Tibial nerve (tissue), 4 donors: ENCODE results near the gene DLX4. TPM values are rescaled to one million over a fixed set of nuclear protein-coding genes. Genes with fewer than 3 reads are reported as not detected.

Experiments used
- DNase-seq, 2 donors: peaks; one replicate each; pipeline ENCODE4 v3.0.0-alpha.2; 2019; ENCODE audit warnings: low spot score in 2 of 2
- H3K27ac ChIP-seq, 4 donors: fragments of 200-600 bp; sonication (generic) in 3 of 4; one replicate each; pipeline ENCODE4 v1.5.1; 2017 to 2019; ENCODE audit warnings: mild to moderate bottlenecking in 1 of 4
- H3K27me3 ChIP-seq, 2 donors: fragments of 200-600 bp; sonication (generic) in 1 of 2; one replicate each; pipeline versions ENCODE4 v1.5.1 to v1.6.0; 2017 to 2019
- H3K36me3 ChIP-seq, 3 donors: fragments of 200-600 bp; sonication (generic); one replicate each; pipeline ENCODE4 v1.5.1; 2018 to 2019
- H3K4me1 ChIP-seq, 4 donors: fragments of 200-600 bp; sonication (generic) in 3 of 4; one replicate each; pipeline ENCODE4 v1.5.1; 2017 to 2019
- H3K4me3 ChIP-seq, 4 donors: fragments of 200-600 bp; sonication (generic) in 3 of 4; one replicate each; pipeline ENCODE4 v1.5.1; 2017 to 2019; ENCODE audit warnings: mild to moderate bottlenecking in 1 of 4, moderate library complexity in 1 of 4
- H3K9me3 ChIP-seq, 4 donors: fragments of 200-600 bp; sonication (generic) in 3 of 4; one replicate each; pipeline ENCODE4 v1.5.1; 2017 to 2019
- CTCF ChIP-seq, 5 experiments: fragments of 200-600 bp in 3 of 5; fragments of 450-650 bp in 2 of 5; sonication (generic) in 3 of 5; IDR thresholded peaks; one replicate each; pipeline ENCODE4 v1.5.1; 2016 to 2019; ENCODE audit warnings: antibody characterized with exemption in 5 of 5, mild to moderate bottlenecking in 3 of 5, moderate library complexity in 2 of 5
- EP300 ChIP-seq, 2 donors: sonication (generic); formaldehyde crosslinking; IDR thresholded peaks; one replicate each; pipeline ENCODE4 v1.6.1; 2017; ENCODE audit warnings: antibody characterized with exemption in 2 of 2, mild to moderate bottlenecking in 1 of 2
- POLR2A ChIP-seq, 2 donors: fragments of 450-650 bp; IDR thresholded peaks; one replicate each; pipeline ENCODE4 v1.6.1; 2017; ENCODE audit warnings: antibody characterized with exemption in 2 of 2, mild to moderate bottlenecking in 2 of 2, moderate library complexity in 2 of 2
- WGBS, 2 donors: methylation state at CpG; one replicate each; pipeline ENCODE4 v1.1.5; 2018; 5-methylcytosine and 5-hydroxymethylcytosine counted together
- total RNA-seq, 4 donors: library from RNA; depleted of rRNA; stranded (reverse); fragments of >200 nt; gene quantifications; one replicate each; pipeline ENCODE4 v1.1.0, GENCODE V29; 2016

Gene DLX4
- total RNA-seq, 4 donors from 2014 or later, result not detected

DNA sequence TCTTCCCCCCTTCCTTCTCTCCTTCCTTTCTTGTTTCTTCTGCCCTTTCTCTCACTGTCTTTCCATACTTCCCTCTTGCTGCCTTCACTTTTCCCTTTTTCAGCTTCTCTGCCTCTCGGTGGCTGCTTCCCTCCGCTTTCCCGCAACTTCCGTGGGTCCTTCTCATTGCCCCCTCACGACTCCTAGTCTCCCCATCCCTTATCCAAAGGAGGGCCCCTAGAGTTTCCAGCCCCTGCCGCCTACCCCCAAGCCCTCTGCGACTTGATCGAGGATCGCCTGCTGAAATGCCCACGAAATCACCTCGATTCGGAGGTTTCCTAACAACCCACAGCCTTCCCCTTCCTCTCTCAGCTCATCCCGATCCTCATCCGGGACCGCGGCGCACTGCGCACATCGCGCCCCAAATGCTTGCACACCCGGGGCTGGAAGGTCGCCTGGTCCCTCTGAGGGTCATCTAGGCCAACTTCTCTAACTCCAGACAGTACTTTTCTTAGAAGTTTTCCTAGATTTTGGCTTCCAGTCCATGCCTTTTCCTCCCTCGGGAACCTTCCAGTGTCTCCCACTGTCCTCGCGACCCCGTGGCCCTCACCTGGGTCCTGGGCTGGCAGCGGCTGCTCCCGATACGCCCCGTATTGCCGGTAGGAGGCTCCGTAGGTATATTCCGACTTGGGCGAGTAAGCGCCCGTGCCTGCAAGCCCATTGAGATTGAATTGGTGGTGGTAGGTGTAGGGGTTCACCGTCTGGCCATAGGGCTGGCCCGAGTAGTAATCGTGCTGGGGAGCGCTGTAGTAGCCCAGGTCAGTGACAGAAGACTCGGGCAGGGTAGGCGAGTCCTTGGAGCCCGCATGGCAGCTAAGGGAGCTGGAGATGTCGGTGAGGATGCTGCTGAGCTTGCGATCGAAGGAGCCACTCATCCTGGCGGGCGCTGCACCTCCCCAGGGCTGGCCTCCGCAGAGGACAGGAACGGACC lies 25.4 kb downstream of the DLX4 start:
- 5 to 8% methylated on average over 41 to 49 of the region's 50 CpGs for WGBS, 2 donors
- Histone ChIP-seq H3K4me1 (peaks cover 0 to 47% (median 20%) of the 10 kb centered on the region in 4 donors), H3K4me3 (peak overlapping the region; percentile 18 to 48 (median 24)), H3K36me3 (no peaks in the 10 kb centered on the region), H3K27ac (no peak overlapping the region), H3K27me3 (peaks cover 0 to 96% of the 10 kb centered on the region in 2 donors), H3K9me3 (no peaks in the 10 kb centered on the region)
- no peak for DNase-seq
- TF ChIP-seq CTCF (IDR thresholded peaks at IDR 0.05), result no peak
- no peak for TF ChIP-seq EP300 (IDR thresholded peaks at IDR 0.05)
- TF ChIP-seq POLR2A (IDR thresholded peaks at IDR 0.05), result no peak

GRCh38 chr17:49995055-49995738 lies 26.2 kb downstream of the DLX4 start, which contains the start of gene DLX3:
TSS of gene DLX3 (minus strand) at chr17:49995224. CDS start at chr17:49994998, 226 bp downstream.
- Histone ChIP-seq H3K27me3 (peaks cover 0 to 96% of the 10 kb centered on the region in 2 donors), H3K4me1 (peaks cover 0 to 47% (median 20%) of the 10 kb centered on the region in 4 donors), H3K9me3 (no peaks in the 10 kb centered on the region), H3K4me3 (peak within 1 kb of the TSS in 3 of 4 donors; percentile 21 to 48 (median 28)), H3K27ac (no peak within 1 kb of the TSS), H3K36me3 (no peaks in the 10 kb centered on the region)
- WGBS, 2 donors, result 4 to 8% methylated on average over 13 to 29 of the region's 29 CpGs
- DNase-seq, result peak in 1 of 2 donors; percentile 20
- TF ChIP-seq CTCF (IDR thresholded peaks at IDR 0.05), result no peak
- no peak for TF ChIP-seq EP300 (IDR thresholded peaks at IDR 0.05)
- TF ChIP-seq POLR2A (IDR thresholded peaks at IDR 0.05), result no peak

DNA sequence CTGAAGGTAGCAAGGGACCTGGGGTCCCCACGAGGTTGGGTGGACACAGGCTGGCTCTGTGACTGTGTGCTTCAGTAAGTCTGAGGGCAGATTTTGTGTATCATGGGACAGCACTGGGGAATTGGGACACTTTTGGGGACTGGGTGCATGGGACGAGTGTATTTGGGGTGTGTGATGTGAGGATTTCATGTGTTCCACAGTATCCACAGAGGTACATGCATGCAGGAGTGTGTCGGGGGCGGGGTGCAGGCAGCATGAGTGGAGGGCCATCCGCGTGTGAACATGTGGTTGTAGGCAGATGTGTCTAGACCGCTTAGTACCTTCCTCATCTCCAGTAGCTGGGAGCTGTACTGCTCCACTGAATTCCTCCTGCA lies 27.1 kb downstream of the DLX4 start:
- no peak for DNase-seq
- no peaks in the 10 kb centered on the region for H3K9me3 ChIP-seq
- TF ChIP-seq EP300 (IDR thresholded peaks at IDR 0.05), result no peak
- TF ChIP-seq CTCF (IDR thresholded peaks at IDR 0.05), result no peak
- no peak overlapping the region for H3K27ac ChIP-seq
- H3K36me3 ChIP-seq, result no peaks in the 10 kb centered on the region
- H3K27me3 ChIP-seq, result peaks cover 0 to 96% of the 10 kb centered on the region in 2 donors
- H3K4me1 ChIP-seq, result peaks cover 0 to 47% (median 20%) of the 10 kb centered on the region in 4 donors
- no peak overlapping the region for H3K4me3 ChIP-seq
- 30 to 51% methylated on average over 7 of the region's 7 CpGs for WGBS, 2 donors

DNA sequence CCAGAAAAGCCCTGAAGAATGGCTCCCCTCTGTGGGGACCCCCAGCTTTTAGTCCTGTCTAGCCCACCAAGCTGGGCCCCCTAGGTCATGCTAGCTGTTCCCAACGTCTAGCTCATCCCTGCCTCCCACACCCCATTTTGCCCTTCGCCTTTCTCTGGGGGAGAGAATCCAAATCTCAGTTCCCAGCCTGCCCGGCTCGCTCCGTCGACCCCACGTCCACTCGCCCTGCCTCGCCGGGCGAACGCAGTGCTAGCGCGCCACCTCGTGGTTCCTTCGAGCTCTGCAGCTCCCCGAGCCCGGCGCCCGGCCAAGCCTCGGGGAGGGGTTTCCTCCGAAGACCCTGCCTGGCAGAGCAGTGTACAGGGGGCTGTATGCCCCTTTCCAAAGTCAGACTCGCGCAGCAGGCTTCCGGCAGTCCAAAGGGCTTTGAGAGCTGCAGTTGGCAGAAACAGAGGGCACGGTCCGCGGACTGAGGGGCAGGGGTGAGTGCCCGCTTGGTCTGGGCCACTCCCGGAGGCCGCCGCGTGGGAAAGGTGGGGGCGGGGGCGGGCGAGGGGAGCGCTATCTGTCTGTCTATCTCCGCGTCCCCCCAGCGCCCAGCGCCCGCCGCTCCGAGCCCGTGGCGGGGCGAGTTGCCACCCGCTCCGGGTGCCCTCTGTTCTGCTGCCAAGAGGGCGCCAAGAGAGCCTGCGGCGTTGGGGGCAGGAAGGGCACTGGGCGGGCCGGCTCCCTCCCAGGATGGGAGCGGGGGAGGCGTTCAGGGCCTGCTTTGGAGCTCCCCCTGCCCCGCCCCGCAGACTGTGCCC lies 27.7 kb downstream of the DLX4 start:
- peaks cover 0 to 96% of the 10 kb centered on the region in 2 donors for H3K27me3 ChIP-seq
- H3K4me1 ChIP-seq, result peaks cover 0 to 47% (median 20%) of the 10 kb centered on the region in 4 donors
- H3K4me3 ChIP-seq, result peak overlapping the region; percentile 8 to 50 (median 38)
- no peaks in the 10 kb centered on the region for H3K36me3 ChIP-seq
- no peak overlapping the region for H3K27ac ChIP-seq
- 2% methylated on average over 31 to 50 of the region's 58 CpGs for WGBS, 2 donors
- no peaks in the 10 kb centered on the region for H3K9me3 ChIP-seq
- peak in 1 of 2 donors; percentile 28 for DNase-seq
- TF ChIP-seq EP300 (IDR thresholded peaks at IDR 0.05), result no peak
- peak; percentile 95 to 97 (median 97) for TF ChIP-seq CTCF (IDR thresholded peaks at IDR 0.05)
